Fibroblast of pulmonary artery (primary cell): Measurements from ENCODE around the gene KREMEN1.

Experiments
- DNase-seq: peaks from one replicate; pipeline ENCODE4 v3.0.0-alpha.2; 2010; ENCODE audit warnings: low read depth
- H3K4me3 ChIP-seq: replicated peaks from 2 replicates; pipeline ENCODE4 v1.5.1; 2011; ENCODE audit warnings: low read depth, mild to moderate bottlenecking, control low read depth, low read length, moderate library complexity
- CTCF ChIP-seq: IDR thresholded peaks from 2 replicates; pipeline ENCODE4 v1.5.1; 2011; ENCODE audit warnings: mild to moderate bottlenecking, control low read depth, low read length, inconsistent platforms; ENCODE audit errors: missing control alignments

Gene KREMEN1

GRCh38 chr22:29124777-29125442 lies 52.1 kb downstream of the KREMEN1 start:
- H3K4me3 ChIP-seq = no peak overlapping the region
- DNase-seq = no peak
- no peak for TF ChIP-seq CTCF

GRCh38 chr22:29125443-29125778 lies 52.6 kb downstream of the KREMEN1 start:
- no peak for DNase-seq
- no peak for TF ChIP-seq CTCF

GRCh38 chr22:29125844-29126243 lies 53.0 kb downstream of the KREMEN1 start:
- no peak for TF ChIP-seq CTCF
- no peak overlapping the region for H3K4me3 ChIP-seq
- DNase-seq = no peak

More at GRCh38 chr22:29125443-29125778, 52.6 kb downstream of the KREMEN1 start:
- no peak overlapping the region for H3K4me3 ChIP-seq

- no peak overlapping the region for H3K4me3 ChIP-seq
- no peak for TF ChIP-seq CTCF
- no peak for DNase-seq
Observed at GRCh38 chr22:29126670-29127395, 54.0 kb downstream of the KREMEN1 start.

- DNase-seq = no peak
- TF ChIP-seq CTCF = no peak
- H3K4me3 ChIP-seq = no peak overlapping the region
Observed at GRCh38 chr22:29128891-29129807, 56.3 kb downstream of the KREMEN1 start.

GRCh38 chr22:29129808-29130140 lies 56.9 kb downstream of the KREMEN1 start:
- no peak for TF ChIP-seq CTCF
- no peak overlapping the region for H3K4me3 ChIP-seq
- DNase-seq = no peak
